ENCODE data around the gene KAT6B.

The KAT6B gene

DNA sequence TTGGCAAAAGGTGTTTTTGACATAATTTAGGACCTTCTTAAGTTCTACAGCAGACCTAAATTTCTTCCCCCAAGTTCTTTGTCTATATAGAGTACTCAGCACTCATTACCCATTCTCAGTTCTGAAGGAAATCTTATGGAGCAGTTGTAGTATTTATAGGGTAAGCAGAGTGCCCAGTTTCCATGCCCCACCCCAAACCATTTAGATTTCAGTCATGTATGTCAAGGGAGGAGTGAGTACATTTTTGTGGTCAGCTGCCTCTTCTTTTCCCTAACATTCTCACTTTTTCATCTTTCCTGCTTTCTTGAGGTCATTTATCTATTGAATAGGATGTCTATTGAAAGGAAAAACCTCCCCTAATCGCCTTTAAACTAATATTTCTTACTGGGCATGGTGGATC lies 83.3 kb downstream of the KAT6B start:
- TF ChIP-seq, protein P1, sequence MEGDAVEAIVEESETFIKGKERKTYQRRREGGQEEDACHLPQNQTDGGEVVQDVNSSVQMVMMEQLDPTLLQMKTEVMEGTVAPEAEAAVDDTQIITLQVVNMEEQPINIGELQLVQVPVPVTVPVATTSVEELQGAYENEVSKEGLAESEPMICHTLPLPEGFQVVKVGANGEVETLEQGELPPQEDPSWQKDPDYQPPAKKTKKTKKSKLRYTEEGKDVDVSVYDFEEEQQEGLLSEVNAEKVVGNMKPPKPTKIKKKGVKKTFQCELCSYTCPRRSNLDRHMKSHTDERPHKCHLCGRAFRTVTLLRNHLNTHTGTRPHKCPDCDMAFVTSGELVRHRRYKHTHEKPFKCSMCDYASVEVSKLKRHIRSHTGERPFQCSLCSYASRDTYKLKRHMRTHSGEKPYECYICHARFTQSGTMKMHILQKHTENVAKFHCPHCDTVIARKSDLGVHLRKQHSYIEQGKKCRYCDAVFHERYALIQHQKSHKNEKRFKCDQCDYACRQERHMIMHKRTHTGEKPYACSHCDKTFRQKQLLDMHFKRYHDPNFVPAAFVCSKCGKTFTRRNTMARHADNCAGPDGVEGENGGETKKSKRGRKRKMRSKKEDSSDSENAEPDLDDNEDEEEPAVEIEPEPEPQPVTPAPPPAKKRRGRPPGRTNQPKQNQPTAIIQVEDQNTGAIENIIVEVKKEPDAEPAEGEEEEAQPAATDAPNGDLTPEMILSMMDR (IDR thresholded peaks at IDR 0.05; ENCODE audit: borderline replicate concordance, insufficient read depth, low read depth, low read length), result no peak
- H3K4me3 ChIP-seq (ENCODE audit: low read depth, low read length), result no peak overlapping the region

DNA sequence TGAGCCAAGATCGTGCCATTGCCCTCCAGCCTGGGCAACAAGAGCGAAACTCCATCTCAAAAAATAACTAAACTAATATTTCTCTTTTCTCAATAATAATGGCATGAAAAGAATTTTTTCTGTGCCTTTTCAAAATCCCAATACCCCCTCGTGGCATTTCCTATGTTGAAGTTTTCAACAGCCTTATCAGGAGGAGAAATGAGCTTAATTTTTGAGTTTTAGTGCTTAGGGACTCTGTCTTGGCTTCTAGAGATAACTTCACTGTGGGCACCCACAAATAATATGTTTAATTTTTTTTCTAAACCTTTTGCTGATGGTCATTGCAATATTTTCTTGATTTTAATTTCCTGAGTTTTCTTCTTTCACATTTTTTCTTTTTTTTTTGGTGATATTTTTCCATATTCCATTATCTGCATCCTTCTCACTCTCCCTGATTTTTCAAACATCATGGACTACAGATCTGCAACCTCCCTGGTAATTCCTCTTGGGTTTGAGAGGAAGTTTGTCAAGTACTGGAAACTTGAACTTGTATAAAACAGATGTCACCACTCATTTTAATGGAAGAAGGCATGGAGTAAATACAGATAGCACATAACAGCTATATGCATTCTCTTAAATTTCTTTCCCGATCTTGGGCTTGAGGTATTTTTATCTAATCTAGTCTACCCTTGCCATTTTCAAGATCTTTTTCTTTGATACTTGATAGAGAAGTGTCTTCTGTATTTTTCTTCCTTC lies 84.0 kb downstream of the KAT6B start:
- H3K4me3 ChIP-seq (ENCODE audit: low read depth, low read length), result no peak overlapping the region
- TF ChIP-seq, protein P1 (IDR thresholded peaks at IDR 0.05; ENCODE audit: borderline replicate concordance, insufficient read depth, low read depth, low read length), result no peak

DNA sequence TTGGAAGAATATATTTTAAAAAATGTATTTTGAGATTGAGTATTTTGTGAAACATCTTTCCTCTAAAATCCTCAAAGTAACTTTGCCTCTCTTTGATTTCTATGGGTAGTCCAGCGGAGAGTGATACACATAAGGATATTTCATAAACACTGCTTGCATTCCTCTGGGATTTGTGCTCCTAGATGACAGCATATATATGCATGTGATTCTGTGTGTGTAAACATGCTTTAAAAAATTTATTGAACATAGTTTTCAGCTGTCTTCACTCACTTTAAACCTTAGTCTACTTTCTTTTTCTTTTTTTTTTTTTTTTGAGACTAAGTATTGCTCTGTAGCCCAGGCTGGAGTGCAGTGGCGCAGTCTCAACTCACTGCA lies 84.6 kb downstream of the KAT6B start:
- H3K4me3 ChIP-seq (ENCODE audit: low read depth, low read length), result no peak overlapping the region
- TF ChIP-seq, protein P1 (IDR thresholded peaks at IDR 0.05; ENCODE audit: borderline replicate concordance, insufficient read depth, low read depth, low read length), result no peak

DNA sequence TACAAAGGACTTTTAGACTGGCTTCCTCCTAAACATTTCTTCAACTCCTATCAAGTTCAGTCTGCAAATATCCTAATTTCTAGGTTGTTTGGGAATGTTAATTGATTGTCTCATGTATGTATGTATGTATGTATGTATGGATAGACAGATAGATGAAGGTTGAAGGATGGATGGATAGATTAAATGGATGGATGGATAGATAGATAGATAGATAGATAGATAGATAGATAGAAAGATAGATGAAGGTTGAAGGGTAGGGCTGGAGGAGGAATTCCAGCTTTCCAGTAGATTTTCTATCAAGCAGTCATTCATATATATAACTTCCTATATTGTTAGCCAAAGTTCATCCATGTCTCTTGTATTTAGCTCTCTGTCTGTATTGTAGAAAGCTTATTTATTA lies 85.8 kb downstream of the KAT6B start:
- TF ChIP-seq, protein P1 (IDR thresholded peaks at IDR 0.05; ENCODE audit: borderline replicate concordance, insufficient read depth, low read depth, low read length), result no peak
- H3K4me3 ChIP-seq (ENCODE audit: low read depth, low read length), result no peak overlapping the region

DNA sequence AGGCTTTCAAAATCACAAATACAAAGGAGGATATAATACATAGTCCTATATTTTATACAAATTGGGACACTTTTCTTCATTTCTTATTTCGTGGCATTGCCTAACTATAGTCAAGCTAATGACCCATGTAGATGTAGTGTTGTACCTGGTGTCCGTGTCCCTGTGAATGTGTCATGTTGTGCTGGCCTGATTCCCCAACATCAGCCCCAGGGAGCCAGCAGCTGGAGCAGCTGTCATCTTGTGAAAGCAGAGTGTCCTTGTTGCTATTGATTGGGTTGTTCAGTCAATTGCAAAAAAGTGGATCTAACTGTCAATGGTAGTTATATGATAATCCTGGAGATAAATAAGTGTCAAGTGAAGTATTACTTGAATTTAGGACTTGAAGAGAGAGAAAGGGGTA lies 86.3 kb downstream of the KAT6B start:
- TF ChIP-seq, protein P1 (IDR thresholded peaks at IDR 0.05; ENCODE audit: borderline replicate concordance, insufficient read depth, low read depth, low read length), result no peak

DNA sequence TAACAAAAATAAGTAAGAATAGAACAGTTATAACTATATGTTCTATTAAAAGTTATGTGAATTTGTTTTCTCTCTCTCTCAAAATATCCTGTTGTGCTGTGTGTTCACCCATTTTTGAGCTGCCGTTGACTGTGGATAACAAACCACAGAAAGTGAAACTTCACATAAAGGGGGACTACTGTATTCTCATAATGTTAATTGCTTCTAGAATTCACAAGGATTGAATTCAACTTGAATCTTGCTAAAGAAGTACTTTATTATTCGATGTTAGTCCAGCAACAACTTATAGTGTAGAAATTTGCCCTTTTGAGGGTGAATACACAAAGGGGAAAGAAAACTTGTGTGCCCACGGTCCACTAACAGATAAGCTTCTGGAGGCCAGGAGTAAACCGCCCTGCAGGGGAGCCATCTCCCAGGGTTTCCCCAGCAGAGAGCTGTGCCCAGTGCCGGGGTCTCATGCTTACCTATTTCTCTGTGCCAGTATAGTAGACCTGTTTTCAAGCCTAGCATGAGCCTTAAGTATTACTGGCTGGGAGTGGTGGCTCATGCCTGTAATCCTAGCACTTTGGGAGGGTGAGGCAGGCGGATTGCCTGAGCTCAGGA lies 87.1 kb downstream of the KAT6B start:
- TF ChIP-seq, protein P1 (IDR thresholded peaks at IDR 0.05; ENCODE audit: borderline replicate concordance, insufficient read depth, low read depth, low read length), result no peak
- no peak overlapping the region for H3K4me3 ChIP-seq (ENCODE audit: low read depth, low read length)

More for the DNA sequence above, 86.3 kb downstream of the KAT6B start:
- no peak overlapping the region for H3K4me3 ChIP-seq (ENCODE audit: low read depth, low read length)

DNA sequence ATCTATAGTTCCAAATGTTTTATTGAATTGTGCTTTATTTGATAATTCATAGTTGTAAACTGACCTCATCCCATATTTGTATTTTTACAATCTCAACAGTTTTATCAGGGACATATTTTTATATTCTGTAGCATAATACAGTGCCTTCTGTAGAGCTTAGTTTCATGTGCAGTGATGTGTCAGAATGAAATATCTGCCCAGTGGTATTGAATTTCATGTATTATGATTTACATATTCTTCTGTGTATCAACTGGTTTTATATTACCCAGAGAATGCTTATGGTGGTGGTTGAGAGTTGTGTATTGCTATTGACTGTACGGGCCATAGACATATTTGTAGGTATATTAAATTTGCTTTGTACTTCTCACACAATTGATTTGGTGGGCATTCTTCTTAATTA lies 89.9 kb downstream of the KAT6B start:
- TF ChIP-seq, protein P1 (IDR thresholded peaks at IDR 0.05; ENCODE audit: borderline replicate concordance, insufficient read depth, low read depth, low read length), result no peak

More for the DNA sequence above, 89.9 kb downstream of the KAT6B start:
- no peak overlapping the region for H3K4me3 ChIP-seq (ENCODE audit: low read depth, low read length)

Measured in GM12875 (cell line).